ENCODE data around the gene STARD13.

DNA sequence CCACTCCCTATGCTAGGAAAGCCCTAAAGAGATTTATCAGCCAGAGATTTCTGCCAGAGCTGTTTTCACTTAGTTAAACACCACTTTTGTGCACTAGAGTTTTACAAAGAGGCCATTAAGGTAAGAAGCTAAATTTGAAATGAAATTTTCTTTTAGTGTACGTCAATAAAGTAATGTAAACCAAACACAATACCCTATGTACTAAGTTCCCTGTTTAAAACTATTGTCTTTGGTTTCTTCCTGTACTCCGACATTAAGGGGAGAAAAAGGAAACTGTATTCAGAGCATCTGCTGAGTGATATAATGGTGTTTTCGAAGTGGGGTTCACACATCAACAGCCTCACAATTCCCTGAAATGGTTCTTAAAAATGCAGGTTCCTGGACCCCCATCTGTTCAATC lies 40.7 kb upstream of the STARD13 start:
- TF ChIP-seq, protein P1, sequence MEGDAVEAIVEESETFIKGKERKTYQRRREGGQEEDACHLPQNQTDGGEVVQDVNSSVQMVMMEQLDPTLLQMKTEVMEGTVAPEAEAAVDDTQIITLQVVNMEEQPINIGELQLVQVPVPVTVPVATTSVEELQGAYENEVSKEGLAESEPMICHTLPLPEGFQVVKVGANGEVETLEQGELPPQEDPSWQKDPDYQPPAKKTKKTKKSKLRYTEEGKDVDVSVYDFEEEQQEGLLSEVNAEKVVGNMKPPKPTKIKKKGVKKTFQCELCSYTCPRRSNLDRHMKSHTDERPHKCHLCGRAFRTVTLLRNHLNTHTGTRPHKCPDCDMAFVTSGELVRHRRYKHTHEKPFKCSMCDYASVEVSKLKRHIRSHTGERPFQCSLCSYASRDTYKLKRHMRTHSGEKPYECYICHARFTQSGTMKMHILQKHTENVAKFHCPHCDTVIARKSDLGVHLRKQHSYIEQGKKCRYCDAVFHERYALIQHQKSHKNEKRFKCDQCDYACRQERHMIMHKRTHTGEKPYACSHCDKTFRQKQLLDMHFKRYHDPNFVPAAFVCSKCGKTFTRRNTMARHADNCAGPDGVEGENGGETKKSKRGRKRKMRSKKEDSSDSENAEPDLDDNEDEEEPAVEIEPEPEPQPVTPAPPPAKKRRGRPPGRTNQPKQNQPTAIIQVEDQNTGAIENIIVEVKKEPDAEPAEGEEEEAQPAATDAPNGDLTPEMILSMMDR (IDR thresholded peaks at IDR 0.05): no peak
- TF ChIP-seq EZH2 (IDR thresholded peaks at IDR 0.05): no peak
